GM12878 (cell line): ENCODE data around the gene EPS8. TPM values are rescaled to one million over a fixed set of nuclear protein-coding genes. Genes with fewer than 3 reads are reported as not detected.

Experiments used
- ATAC-seq: fragments of 200-7000 bp; cut with Tn5 transposase; 3 replicates; pipeline ENCODE4 v1.9.1; 2020; ENCODE audit warnings: mild to moderate bottlenecking, moderate library complexity
- BruUV-seq: library from RNA; stranded (reverse); fragments of 400-500 nt; replicated peaks from 2 replicates; lab custom pipeline; 2021; lab: Mats Ljungman, UMichigan
- CTCF ChIA-PET: fragments of 300-600 bp; sonication (Branson Sonifier 250); formaldehyde crosslinking; extraction: SDS; loops from one replicate; lab custom pipeline; 2021; ENCODE audit warnings: inconsistent platforms; lab: Yijun Ruan, JAX
- POLR2A ChIA-PET: fragments of 350-600 bp; formaldehyde crosslinking; extraction: SDS; loops from one replicate; lab custom pipeline; 2021; ENCODE audit warnings: inconsistent platforms; lab: Charles Lee
- RAD21 ChIA-PET: fragments of 300-600 bp; sonication (Branson Sonifier 250); formaldehyde crosslinking; loops from one replicate; lab custom pipeline; 2023; ENCODE audit warnings: antibody characterized with exemption; ENCODE audit not compliant: unreplicated experiment; lab: Charles Lee
- SMC1A ChIA-PET: fragments of 300-600 bp; sonication (Branson Sonifier 250); formaldehyde crosslinking; loops from one replicate; lab custom pipeline; 2023; ENCODE audit not compliant: unreplicated experiment, uncharacterized antibody; lab: Charles Lee
- DNase-seq: peaks from one replicate; pipeline ENCODE4 v3.0.0-alpha.2; 2011; ENCODE audit warnings: low read depth, low spot score
- FAIRE-seq: peaks from 3 replicates; lab custom pipeline; 2011; peaks lifted over from hg19 to GRCh38; lab: Jason Lieb, UNC
- H2AFZ ChIP-seq: 2 replicates; pipeline ENCODE4 v1.6.0; 2011; ENCODE audit warnings: low read depth, low read length, control low read depth; ENCODE audit not compliant: control insufficient read depth
- H3K27ac ChIP-seq: 2 replicates; pipeline ENCODE4 v1.5.1; 2011; ENCODE audit warnings: control low read depth; ENCODE audit not compliant: control insufficient read depth, insufficient read depth
- H3K27me3 ChIP-seq, 2 experiments: replicated peaks in 1 of 2; 2 replicates each; pipeline versions ENCODE4 v1.6.0 to v1.6.1; 2011; ENCODE audit warnings: low read length in 1 of 2; ENCODE audit not compliant: control insufficient read depth in 2 of 2, insufficient read depth in 2 of 2
- H3K36me3 ChIP-seq, 2 experiments: 2 replicates each; pipeline ENCODE4 v1.5.1; 2011; ENCODE audit warnings: low read length in 1 of 2; ENCODE audit not compliant: control insufficient read depth in 2 of 2, insufficient read depth in 2 of 2
- H3K4me1 ChIP-seq: 2 replicates; pipeline ENCODE4 v1.6.1; 2011; ENCODE audit warnings: mild to moderate bottlenecking, low read length, moderate library complexity, mixed read lengths; ENCODE audit not compliant: control insufficient read depth, insufficient read depth
- H3K4me2 ChIP-seq: 2 replicates; pipeline ENCODE4 v1.6.0; 2011; ENCODE audit warnings: control low read depth; ENCODE audit not compliant: control insufficient read depth, insufficient read depth
- H3K4me3 ChIP-seq: fragments of 200-600 bp; sonication (generic); 2 replicates; pipeline ENCODE4 v1.5.1; 2016
- H3K79me2 ChIP-seq: 2 replicates; pipeline ENCODE4 v1.6.0; 2011; ENCODE audit warnings: low read length; ENCODE audit not compliant: control insufficient read depth, insufficient read depth
- H3K9ac ChIP-seq: 2 replicates; pipeline ENCODE4 v1.8.0; 2011; ENCODE audit warnings: low read length, control low read depth, mixed read lengths; ENCODE audit not compliant: control insufficient read depth, insufficient read depth
- H3K9me3 ChIP-seq: replicated peaks from 3 replicates; pipeline ENCODE4 v1.5.1; 2011; ENCODE audit warnings: mild to moderate bottlenecking, low read length; ENCODE audit not compliant: control insufficient read depth, insufficient read depth
- H4K20me1 ChIP-seq: 2 replicates; pipeline ENCODE4 v1.6.0; 2011; ENCODE audit not compliant: control insufficient read depth, insufficient read depth
- CBX5 ChIP-seq: sonication (generic); IDR thresholded peaks from 2 replicates; pipeline ENCODE4 v1.6.1; 2016; ENCODE audit warnings: low read depth, moderate library complexity, mild to moderate bottlenecking, inconsistent platforms
- ESRRA ChIP-seq: IDR thresholded peaks from 2 replicates; pipeline ENCODE4 v1.6.1; 2012; ENCODE audit warnings: mild to moderate bottlenecking, low read length, improper control_type of control experiment
- FOS ChIP-seq: IDR thresholded peaks from 3 replicates; pipeline ENCODE4 v1.6.1; 2011; ENCODE audit warnings: borderline replicate concordance; ENCODE audit not compliant: insufficient read length; ENCODE audit errors: extremely low read depth
- GABPA ChIP-seq: IDR thresholded peaks from 2 replicates; pipeline ENCODE4 v1.6.1; 2014; ENCODE audit warnings: antibody characterized with exemption, low read depth, mild to moderate bottlenecking, inconsistent platforms
- HDAC2 ChIP-seq: fragments of 200-600 bp; sonication (generic); IDR thresholded peaks from 2 replicates; pipeline ENCODE4 v1.6.1; 2017
- HDAC6 ChIP-seq: fragments of 200-600 bp; sonication (generic); IDR thresholded peaks from one replicate; pipeline ENCODE4 v1.8.0; 2017; ENCODE audit warnings: antibody characterized with exemption; ENCODE audit not compliant: unreplicated experiment
- JUND ChIP-seq: IDR thresholded peaks from 2 replicates; pipeline ENCODE4 v1.6.1; 2012; ENCODE audit warnings: low read depth, mild to moderate bottlenecking, low read length, improper control_type of control experiment, moderate library complexity
- NR2F1 ChIP-seq: fragments of 450-650 bp; conservative IDR thresholded peaks from 2 replicates; pipeline ENCODE4 v1.6.1; 2017; ENCODE audit warnings: mild to moderate bottlenecking
- POLR2AphosphoS2 ChIP-seq: IDR thresholded peaks from 2 replicates; pipeline ENCODE4 v1.6.1; 2011; ENCODE audit warnings: low read depth, mild to moderate bottlenecking, low read length, improper control_type of control experiment, moderate library complexity
- RAD21 ChIP-seq: IDR thresholded peaks from 2 replicates; pipeline ENCODE4 v1.6.1; 2011; ENCODE audit warnings: mild to moderate bottlenecking, low read depth, low read length, moderate library complexity; ENCODE audit not compliant: insufficient read depth
- TCF7 ChIP-seq: IDR thresholded peaks from 2 replicates; pipeline ENCODE4 v1.6.1; 2014; ENCODE audit warnings: antibody characterized with exemption, borderline replicate concordance
- WGBS: methylation state at CpG from one replicate; pipeline ENCODE4 v1.1.6; 2016; ENCODE audit warnings: low lambda C conversion rate; ENCODE audit not compliant: insufficient replicate concordance, insufficient coverage; ENCODE audit errors: missing lambda C conversion rate; 5-methylcytosine and 5-hydroxymethylcytosine counted together
- in situ Hi-C: fragments of 300-500 bp; cut with MboI; formaldehyde crosslinking; loops from 9 replicates; pipeline ENCODE4 v1.14.3; 2018; ENCODE audit warnings: mixed read lengths
- intact Hi-C: fragments of 100-400 bp; cut with micrococcal nuclease; formaldehyde crosslinking; loops from one replicate; pipeline ENCODE4 v1.14.2; 2022; ENCODE audit not compliant: unreplicated experiment
- polyA plus RNA-seq, 11 experiments: library from polyadenylated mRNA; depleted of rRNA in 4 of 11; unstranded in 6 of 11; stranded (reverse) in 5 of 11; fragments of >200 nt; fragmentation: Nextera tagmentation in 4 of 11; fragmentation: Illumina TruSeq in 1 of 11; extraction: Ambion mirVana in 4 of 11; extraction: Trizol in 1 of 11; gene quantifications; 1 replicate in 1 of 11; 2 replicates in 10 of 11; pipeline versions ENCODE4 v1.2.1 to v1.2.3, GENCODE V29; 2011 to 2016; ENCODE audit warnings: inconsistent platforms in 2 of 11, missing spikeins in 2 of 11, low read depth in 1 of 11
- total RNA-seq, 4 experiments: library from RNA; depleted of rRNA in 3 of 4; stranded (reverse); fragments of >200 nt in 3 of 4; fragmentation: Illumina TruSeq in 1 of 4; extraction: Trizol in 1 of 4; gene quantifications; 2 replicates each; pipeline versions ENCODE4 v1.2.1 to v1.2.3, GENCODE V29; 2013 to 2021
- TF ChIP-seq, protein P1 (sequence below): fragments of 450-650 bp; IDR thresholded peaks from 2 replicates; pipeline ENCODE4 v1.6.1; 2017; ENCODE audit warnings: low read depth, mild to moderate bottlenecking, moderate library complexity
- TF ChIP-seq, protein P2 (sequence below): IDR thresholded peaks from 2 replicates; pipeline ENCODE4 v1.6.1; 2012; ENCODE audit warnings: mild to moderate bottlenecking, low read depth, low read length

EPS8 gene
- total and polyA plus RNA-seq, 10 of the 15 experiments (the other 5 are each of a cell fraction or from before 2014, with no cell fraction given), result 1.3 to 127 (median 3.4) TPM

DNA sequence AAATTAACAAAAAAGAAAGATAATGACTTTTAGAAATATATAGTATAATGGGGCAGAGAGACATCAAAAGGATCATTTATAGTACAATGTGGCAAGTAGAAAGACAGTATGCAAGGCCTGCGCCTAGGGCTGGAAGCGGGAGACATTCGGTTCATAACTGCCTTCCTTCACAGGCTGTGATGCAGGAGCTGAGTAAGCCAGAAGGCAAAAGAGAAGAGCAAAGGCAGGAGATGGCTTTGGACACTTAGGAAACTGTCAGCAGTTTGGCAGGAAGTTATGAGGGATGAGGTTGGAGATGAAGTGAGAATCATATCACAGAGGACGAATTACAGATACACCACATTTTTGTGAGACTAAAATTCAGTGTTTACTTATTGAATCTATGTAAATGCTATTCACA, 97.8 kb downstream of the EPS8 start:
- Histone ChIP-seq H3K4me1 (0 out of 2 replicates have a peak, but pooled peaks cover 7% of the 10 kb centered on the region), H3K79me2 (no peaks in the 10 kb centered on the region), H3K27me3 (no peaks in the 10 kb centered on the region), H3K9me3 (no peaks in the 10 kb centered on the region; the same call in 2 of the 3 replicates), H4K20me1 (no peaks in the 10 kb centered on the region), H3K4me2 (no peak overlapping the region), H3K9ac (no peak overlapping the region), H3K36me3 (no peaks in the 10 kb centered on the region), H2AFZ (no peak overlapping the region), H3K4me3 (no peak overlapping the region), H3K27ac (no peak overlapping the region)
- no TSS peak for BruUV-seq
- no peak for TF ChIP-seq POLR2AphosphoS2
- TF ChIP-seq GABPA, result no peak
- TF ChIP-seq HDAC6, result no peak
- no peak for TF ChIP-seq RAD21
- SMC1A ChIA-PET, result interaction anchor here (3.2 kb wide), 1 partner anchor 17 kb away, joined by 22 read pairs; no protein-coding TSS in a partner anchor
- ATAC-seq (no peak), DNase-seq (no peak), FAIRE-seq (no peak)
- RAD21 ChIA-PET, result no interaction called here
- POLR2A ChIA-PET, result no interaction called here
- WGBS, result 97% methylated on average over 4 of the region's 4 CpGs
- intact Hi-C loops, result no loop called here
- CTCF ChIA-PET, result no interaction called here
- in situ Hi-C loops, result no loop called here

DNA sequence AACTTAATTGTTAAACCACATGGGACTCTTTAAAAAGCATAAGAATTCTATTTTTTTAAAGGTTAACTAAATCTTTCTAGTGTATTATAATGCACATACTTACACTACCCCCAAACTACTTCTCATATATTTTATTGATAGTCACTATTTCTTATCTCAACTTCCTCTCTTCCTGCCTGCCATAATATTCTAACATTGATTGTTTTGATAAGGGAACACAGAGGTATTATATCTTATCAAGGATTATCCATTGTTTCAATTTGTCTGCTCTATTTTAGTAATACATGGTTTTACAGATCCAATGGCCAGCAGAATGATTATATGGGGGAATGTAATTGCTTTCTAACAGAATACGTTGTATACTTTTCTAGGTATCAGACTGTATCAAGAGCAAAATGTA, 98.9 kb downstream of the EPS8 start:
- in situ Hi-C loops, result no loop called here
- H2AFZ ChIP-seq, result no peak overlapping the region
- no peaks in the 10 kb centered on the region; the same call in 2 of the 3 replicates for H3K9me3 ChIP-seq
- FAIRE-seq (no peak), ATAC-seq (no peak), DNase-seq (no peak)
- intact Hi-C loops, result no loop called here
- no peak overlapping the region for H3K9ac ChIP-seq
- POLR2A ChIA-PET, result interaction anchor here (1.1 to 1.7 kb wide), 2 partner anchors 16 to 17 kb away, joined by 3 to 7 read pairs; no protein-coding TSS in a partner anchor
- 89% methylated on average over 1 of the region's 1 CpG for WGBS
- H4K20me1 ChIP-seq, result no peaks in the 10 kb centered on the region
- no peaks in the 10 kb centered on the region for H3K79me2 ChIP-seq
- no peaks in the 10 kb centered on the region for H3K27me3 ChIP-seq
- H3K27ac ChIP-seq, result no peak overlapping the region
- CTCF ChIA-PET, result interaction anchor here (0.7 to 2.6 kb wide), 5 partner anchors 8 to 82 kb away, joined by 3 to 11 read pairs (median 3); no protein-coding TSS in a partner anchor
- no peak overlapping the region for H3K4me2 ChIP-seq
- SMC1A ChIA-PET, result interaction anchor here (1.3 to 3.6 kb wide), 8 partner anchors 8 to 86 kb away, joined by 3 to 30 read pairs (median 13); no protein-coding TSS in a partner anchor
- no peak overlapping the region for H3K4me3 ChIP-seq
- 0 out of 2 replicates have a peak, but pooled peaks cover 7% of the 10 kb centered on the region for H3K4me1 ChIP-seq
- RAD21 ChIA-PET, result interaction anchor here (1.0 to 2.3 kb wide), 4 partner anchors 16 to 81 kb away, joined by 3 to 10 read pairs (median 5); no protein-coding TSS in a partner anchor
- no TSS peak for BruUV-seq
- H3K36me3 ChIP-seq, result no peaks in the 10 kb centered on the region
- TF ChIP-seq, protein P1, sequence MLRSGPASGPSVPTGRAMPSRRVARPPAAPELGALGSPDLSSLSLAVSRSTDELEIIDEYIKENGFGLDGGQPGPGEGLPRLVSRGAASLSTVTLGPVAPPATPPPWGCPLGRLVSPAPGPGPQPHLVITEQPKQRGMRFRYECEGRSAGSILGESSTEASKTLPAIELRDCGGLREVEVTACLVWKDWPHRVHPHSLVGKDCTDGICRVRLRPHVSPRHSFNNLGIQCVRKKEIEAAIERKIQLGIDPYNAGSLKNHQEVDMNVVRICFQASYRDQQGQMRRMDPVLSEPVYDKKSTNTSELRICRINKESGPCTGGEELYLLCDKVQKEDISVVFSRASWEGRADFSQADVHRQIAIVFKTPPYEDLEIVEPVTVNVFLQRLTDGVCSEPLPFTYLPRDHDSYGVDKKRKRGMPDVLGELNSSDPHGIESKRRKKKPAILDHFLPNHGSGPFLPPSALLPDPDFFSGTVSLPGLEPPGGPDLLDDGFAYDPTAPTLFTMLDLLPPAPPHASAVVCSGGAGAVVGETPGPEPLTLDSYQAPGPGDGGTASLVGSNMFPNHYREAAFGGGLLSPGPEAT, result no peak
- no peak for TF ChIP-seq HDAC2
- TF ChIP-seq FOS, result no peak
- TF ChIP-seq, protein P2, sequence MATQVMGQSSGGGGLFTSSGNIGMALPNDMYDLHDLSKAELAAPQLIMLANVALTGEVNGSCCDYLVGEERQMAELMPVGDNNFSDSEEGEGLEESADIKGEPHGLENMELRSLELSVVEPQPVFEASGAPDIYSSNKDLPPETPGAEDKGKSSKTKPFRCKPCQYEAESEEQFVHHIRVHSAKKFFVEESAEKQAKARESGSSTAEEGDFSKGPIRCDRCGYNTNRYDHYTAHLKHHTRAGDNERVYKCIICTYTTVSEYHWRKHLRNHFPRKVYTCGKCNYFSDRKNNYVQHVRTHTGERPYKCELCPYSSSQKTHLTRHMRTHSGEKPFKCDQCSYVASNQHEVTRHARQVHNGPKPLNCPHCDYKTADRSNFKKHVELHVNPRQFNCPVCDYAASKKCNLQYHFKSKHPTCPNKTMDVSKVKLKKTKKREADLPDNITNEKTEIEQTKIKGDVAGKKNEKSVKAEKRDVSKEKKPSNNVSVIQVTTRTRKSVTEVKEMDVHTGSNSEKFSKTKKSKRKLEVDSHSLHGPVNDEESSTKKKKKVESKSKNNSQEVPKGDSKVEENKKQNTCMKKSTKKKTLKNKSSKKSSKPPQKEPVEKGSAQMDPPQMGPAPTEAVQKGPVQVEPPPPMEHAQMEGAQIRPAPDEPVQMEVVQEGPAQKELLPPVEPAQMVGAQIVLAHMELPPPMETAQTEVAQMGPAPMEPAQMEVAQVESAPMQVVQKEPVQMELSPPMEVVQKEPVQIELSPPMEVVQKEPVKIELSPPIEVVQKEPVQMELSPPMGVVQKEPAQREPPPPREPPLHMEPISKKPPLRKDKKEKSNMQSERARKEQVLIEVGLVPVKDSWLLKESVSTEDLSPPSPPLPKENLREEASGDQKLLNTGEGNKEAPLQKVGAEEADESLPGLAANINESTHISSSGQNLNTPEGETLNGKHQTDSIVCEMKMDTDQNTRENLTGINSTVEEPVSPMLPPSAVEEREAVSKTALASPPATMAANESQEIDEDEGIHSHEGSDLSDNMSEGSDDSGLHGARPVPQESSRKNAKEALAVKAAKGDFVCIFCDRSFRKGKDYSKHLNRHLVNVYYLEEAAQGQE, result no peak
- TF ChIP-seq TCF7, result no peak
- TF ChIP-seq JUND, result no peak
- no peak for TF ChIP-seq ESRRA
- TF ChIP-seq CBX5, result no peak
- no peak for TF ChIP-seq NR2F1
